Measurements from ENCODE around the gene ATP23. TPM values are rescaled to one million over a fixed set of nuclear protein-coding genes. Genes with fewer than 3 reads are reported as not detected.

Gene ATP23
- polyA plus RNA-seq, 2 of the 4 experiments (the other 2 are of a cell fraction): 7.5 to 13.4 TPM

Other genes starting within 250 kb of the ATP23 start
- gene OS9, start 247.4 kb upstream of the ATP23 start, polyA plus RNA-seq (2011; rRNA removed): 183 and 208 TPM in 2 replicates
- 115 to 128 TPM (median 128 TPM) in 3 replicates for gene OS9, start 247.4 kb upstream of the ATP23 start, polyA plus RNA-seq (2017; fragmentation: RNase III; extraction: RNeasy Plus Mini Kit Qiagen cat#74134 plus additional on column Dnase treatment)
- 0.26 and 0.36 TPM in 2 replicates for gene AGAP2, start 202.8 kb upstream of the ATP23 start, polyA plus RNA-seq (2011; rRNA removed)
- gene AGAP2, start 202.8 kb upstream of the ATP23 start, polyA plus RNA-seq (2017; fragmentation: RNase III; extraction: RNeasy Plus Mini Kit Qiagen cat#74134 plus additional on column Dnase treatment): 0.21 to 0.45 TPM (median 0.28 TPM) in 3 replicates
- gene TSPAN31, start 196.5 kb upstream of the ATP23 start, polyA plus RNA-seq (2011; rRNA removed): 51.9 and 61.0 TPM in 2 replicates
- 20.6 to 27.1 TPM (median 22.8 TPM) in 3 replicates for gene TSPAN31, start 196.5 kb upstream of the ATP23 start, polyA plus RNA-seq (2017; fragmentation: RNase III; extraction: RNeasy Plus Mini Kit Qiagen cat#74134 plus additional on column Dnase treatment)
- gene CDK4, start 189.3 kb upstream of the ATP23 start, polyA plus RNA-seq (2011; rRNA removed): 226 and 289 TPM in 2 replicates
- 226 to 255 TPM (median 229 TPM) in 3 replicates for gene CDK4, start 189.3 kb upstream of the ATP23 start, polyA plus RNA-seq (2017; fragmentation: RNase III; extraction: RNeasy Plus Mini Kit Qiagen cat#74134 plus additional on column Dnase treatment)
- 7.2 and 8.4 TPM in 2 replicates for gene MARCHF9, start 186.5 kb upstream of the ATP23 start, polyA plus RNA-seq (2011; rRNA removed)
- gene MARCHF9, start 186.5 kb upstream of the ATP23 start, polyA plus RNA-seq (2017; fragmentation: RNase III; extraction: RNeasy Plus Mini Kit Qiagen cat#74134 plus additional on column Dnase treatment): 4.7 to 6.8 TPM (median 5.9 TPM) in 3 replicates
- gene CYP27B1, start 174.5 kb upstream of the ATP23 start, polyA plus RNA-seq (2011; rRNA removed): 1.8 and 1.9 TPM in 2 replicates
- 1.9 to 2.9 TPM (median 2.3 TPM) in 3 replicates for gene CYP27B1, start 174.5 kb upstream of the ATP23 start, polyA plus RNA-seq (2017; fragmentation: RNase III; extraction: RNeasy Plus Mini Kit Qiagen cat#74134 plus additional on column Dnase treatment)
- gene METTL1, start 169.5 kb upstream of the ATP23 start, polyA plus RNA-seq (2011; rRNA removed): 60.2 and 71.3 TPM in 2 replicates
- 55.2 to 64.9 TPM (median 63.0 TPM) in 3 replicates for gene METTL1, start 169.5 kb upstream of the ATP23 start, polyA plus RNA-seq (2017; fragmentation: RNase III; extraction: RNeasy Plus Mini Kit Qiagen cat#74134 plus additional on column Dnase treatment)
- gene EEF1AKMT3, start 169.0 kb upstream of the ATP23 start, polyA plus RNA-seq (2011; rRNA removed): 13.8 and 15.8 TPM in 2 replicates
- gene EEF1AKMT3, start 169.0 kb upstream of the ATP23 start, polyA plus RNA-seq (2017; fragmentation: RNase III; extraction: RNeasy Plus Mini Kit Qiagen cat#74134 plus additional on column Dnase treatment): 6.2 to 8.0 TPM (median 7.3 TPM) in 3 replicates
- 31.7 and 39.9 TPM in 2 replicates for gene TSFM, start 158.8 kb upstream of the ATP23 start, polyA plus RNA-seq (2011; rRNA removed)
- 56.6 to 60.2 TPM (median 59.2 TPM) in 3 replicates for gene TSFM, start 158.8 kb upstream of the ATP23 start, polyA plus RNA-seq (2017; fragmentation: RNase III; extraction: RNeasy Plus Mini Kit Qiagen cat#74134 plus additional on column Dnase treatment)
- gene AVIL, start 122.8 kb upstream of the ATP23 start, polyA plus RNA-seq (2011; rRNA removed): 0.99 and 1.1 TPM in 2 replicates
- 0.33 to 1.1 TPM (median 0.53 TPM) in 3 replicates for gene AVIL, start 122.8 kb upstream of the ATP23 start, polyA plus RNA-seq (2017; fragmentation: RNase III; extraction: RNeasy Plus Mini Kit Qiagen cat#74134 plus additional on column Dnase treatment)
- gene CTDSP2, start 94.8 kb upstream of the ATP23 start, polyA plus RNA-seq (2011; rRNA removed): 87.7 and 114 TPM in 2 replicates
- 26.1 to 34.5 TPM (median 31.3 TPM) in 3 replicates for gene CTDSP2, start 94.8 kb upstream of the ATP23 start, polyA plus RNA-seq (2017; fragmentation: RNase III; extraction: RNeasy Plus Mini Kit Qiagen cat#74134 plus additional on column Dnase treatment)

Data from A549 (cell line).